Naive thymus-derived CD4-positive, alpha-beta T cell (primary cell): Measurements from ENCODE around the gene CLIC4. TPM values are rescaled to one million over a fixed set of nuclear protein-coding genes. Genes with fewer than 3 reads are reported as not detected.
"Not testable (repeated sequence)": the region's sequence is repeated elsewhere in the genome, so short reads cannot be mapped to it uniquely, and the experiment has no call there.

ENCODE experiments used
- ATAC-seq: fragments of 150-1000 bp; cut with Tn5 transposase; 2 replicates; pipeline ENCODE4 v1.10.0; 2021; ENCODE audit warnings: mild to moderate bottlenecking, moderate library complexity
- CTCF ChIA-PET: fragments of 350-600 bp; sonication (Branson Sonifier 250); formaldehyde crosslinking; loops from one replicate; lab custom pipeline; 2021; ENCODE audit warnings: antibody characterized with exemption; lab: Charles Lee
- POLR2A ChIA-PET: fragments of 350-600 bp; sonication (Branson Sonifier 250); formaldehyde crosslinking; loops from one replicate; lab custom pipeline; 2021; ENCODE audit warnings: antibody characterized with exemption, inconsistent platforms; lab: Charles Lee
- DNase-seq, 9 donors: peaks; one replicate each; pipeline versions ENCODE4 v3.0.0 to v3.0.0-alpha.2; 2020 to 2022; ENCODE audit warnings: mixed read lengths in 1 of 9
- H3K27ac ChIP-seq: one replicate; pipeline ENCODE4 v1.7.0; 2013; ENCODE audit warnings: mild to moderate bottlenecking, low read depth, low read length, moderate library complexity
- H3K27me3 ChIP-seq, 2 donors: one replicate each; pipeline ENCODE4 v1.7.0; 2013; ENCODE audit warnings: low read length in 2 of 2, mild to moderate bottlenecking in 2 of 2, moderate library complexity in 2 of 2; ENCODE audit not compliant: control insufficient read depth in 2 of 2, insufficient read depth in 2 of 2
- H3K36me3 ChIP-seq, 3 experiments: 1 replicate in 2 of 3; 2 replicates in 1 of 3; pipeline ENCODE4 v1.7.0; 2013; ENCODE audit warnings: low read length in 3 of 3, mild to moderate bottlenecking in 3 of 3, moderate library complexity in 1 of 3; ENCODE audit not compliant: insufficient read depth in 3 of 3, control insufficient read depth in 2 of 3
- H3K4me1 ChIP-seq, 2 donors: one replicate each; pipeline ENCODE4 v1.7.0; 2013; ENCODE audit warnings: low read length in 2 of 2, mild to moderate bottlenecking in 2 of 2, moderate library complexity in 1 of 2; ENCODE audit not compliant: control insufficient read depth in 2 of 2, insufficient read depth in 2 of 2
- H3K4me3 ChIP-seq: 2 replicates; pipeline ENCODE4 v1.7.0; 2013; ENCODE audit warnings: mild to moderate bottlenecking, low read length
- H3K9me3 ChIP-seq, 3 experiments: 1 replicate in 2 of 3; 2 replicates in 1 of 3; pipeline ENCODE4 v1.7.0; 2013; ENCODE audit warnings: low read length in 3 of 3; ENCODE audit not compliant: control insufficient read depth in 2 of 3
- H3K27ac Mint-ChIP-seq, 9 donors: one replicate each; pipeline ENCODE4 v1.8.0; 2020 to 2022; ENCODE audit warnings: mixed read lengths in 9 of 9, mild to moderate bottlenecking in 8 of 9, moderate library complexity in 5 of 9, inconsistent platforms in 2 of 9
- H3K27me3 Mint-ChIP-seq, 5 donors: one replicate each; pipeline ENCODE4 v1.8.0; 2021 to 2022; ENCODE audit warnings: mixed read lengths in 5 of 5, mild to moderate bottlenecking in 1 of 5
- H3K36me3 Mint-ChIP-seq, 5 donors: one replicate each; pipeline ENCODE4 v1.8.0; 2020 to 2022; ENCODE audit warnings: mixed read lengths in 5 of 5, mild to moderate bottlenecking in 3 of 5, inconsistent platforms in 1 of 5
- H3K4me1 Mint-ChIP-seq, 7 donors: one replicate each; pipeline ENCODE4 v1.8.0; 2020 to 2022; ENCODE audit warnings: mixed read lengths in 7 of 7, mild to moderate bottlenecking in 3 of 7, inconsistent platforms in 1 of 7
- H3K4me3 Mint-ChIP-seq, 10 donors: one replicate each; pipeline ENCODE4 v1.8.0; 2020 to 2022; ENCODE audit warnings: mild to moderate bottlenecking in 10 of 10, mixed read lengths in 10 of 10, moderate library complexity in 6 of 10, inconsistent platforms in 2 of 10
- H3K9me3 Mint-ChIP-seq, 11 donors: one replicate each; pipeline ENCODE4 v1.8.0; 2020 to 2022; ENCODE audit warnings: mixed read lengths in 11 of 11, mild to moderate bottlenecking in 4 of 11, inconsistent platforms in 1 of 11, moderate library complexity in 1 of 11
- intact Hi-C, 2 donors: fragments of 100-400 bp; cut with micrococcal nuclease; formaldehyde crosslinking; loops; one replicate each; pipeline ENCODE4 v1.15.1; 2023
- polyA plus RNA-seq, 2 donors: library from polyadenylated mRNA; unstranded; fragments of 300-500 nt; fragmentation: Illumina TruSeq; gene quantifications; one replicate each; pipeline ENCODE4 v1.2.3, GENCODE V29; 2021
- total RNA-seq, 6 experiments: library from RNA in 5 of 6; stranded (reverse) in 5 of 6; gene quantifications; 1 replicate in 5 of 6; 2 replicates in 1 of 6; pipeline ENCODE4 v1.2.3 and lab custom pipeline; 2021 to 2026

CLIC4 gene
- total and polyA plus RNA-seq, 7 experiments from 2014 or later: 0.54 to 16.8 (median 1.7) TPM

- ChIA-PET POLR2A (no interaction called here), CTCF (interaction anchor here (0.8 to 1.1 kb wide), 2 partner anchors 131 to 148 kb away, joined by 3 to 4 read pairs; no protein-coding TSS in a partner anchor)
- intact Hi-C loops: no loop called here
- Mint-ChIP-seq H3K36me3 (no peaks in the 10 kb centered on the region), H3K27me3 (peaks cover 0 to 4% (median 0%) of the 10 kb centered on the region in 5 donors), H3K9me3 (peaks cover 0 to 1% (median 0%) of the 10 kb centered on the region in 11 donors), H3K4me1 (peaks cover 0 to 17% (median 2%) of the 10 kb centered on the region in 7 donors), H3K27ac (no peak overlapping the region), H3K4me3 (no peak overlapping the region)
- Histone ChIP-seq H3K36me3 (no peaks in the 10 kb centered on the region), H3K27me3 (no peaks in the 10 kb centered on the region), H3K9me3 (no peaks in the 10 kb centered on the region), H3K4me3 (no peak overlapping the region), H3K27ac (no peak overlapping the region), H3K4me1 (no peaks in the 10 kb centered on the region)
- DNase-seq (no peak), ATAC-seq (no peak)
Measured at GRCh38 chr1:24699628-24700027, 45.6 kb upstream of the CLIC4 start.

DNA sequence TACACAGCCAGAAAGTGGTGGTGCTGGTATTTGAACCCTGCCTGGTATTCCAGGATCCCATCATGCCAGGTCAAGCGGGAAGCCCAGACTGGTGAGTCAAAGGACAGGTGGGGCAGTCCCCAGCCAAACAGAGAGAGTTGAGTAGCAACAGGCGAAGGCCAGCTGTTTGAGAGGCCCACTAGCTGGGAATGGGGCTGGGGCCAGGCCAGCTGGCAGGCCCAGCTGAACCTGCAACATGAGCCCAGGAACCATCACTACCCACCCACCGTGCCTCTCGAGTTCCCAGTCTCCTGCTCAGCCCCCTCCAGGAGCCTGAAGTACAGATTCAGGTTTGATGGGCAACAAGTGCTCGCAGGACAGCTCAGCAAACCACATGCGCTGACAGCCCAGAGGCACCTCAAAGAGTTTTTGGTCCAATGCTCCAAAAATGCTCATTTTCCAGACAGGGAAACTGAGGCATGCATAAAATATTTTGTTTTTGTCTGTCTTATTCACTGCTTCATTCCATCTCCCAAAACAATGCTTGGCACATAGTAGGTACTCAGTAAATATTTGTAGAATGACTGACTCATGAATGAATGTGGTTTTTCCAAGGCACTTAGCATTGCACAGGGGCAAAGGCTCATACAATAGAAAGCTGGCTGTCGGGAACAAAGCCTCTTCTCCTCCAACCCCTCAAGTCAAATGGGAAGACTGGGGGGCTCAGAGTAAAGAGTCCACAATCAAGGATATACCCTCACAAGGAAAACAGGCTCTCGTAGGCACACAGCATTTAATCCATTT, 42.5 kb upstream of the CLIC4 start:
- Histone ChIP-seq H3K4me1 (no peaks in the 10 kb centered on the region), H3K27ac (no peak overlapping the region), H3K27me3 (no peaks in the 10 kb centered on the region), H3K9me3 (no peaks in the 10 kb centered on the region), H3K36me3 (no peaks in the 10 kb centered on the region), H3K4me3 (no peak overlapping the region)
- ATAC-seq: no peak
- Mint-ChIP-seq H3K27ac (no peak overlapping the region), H3K27me3 (no peaks in the 10 kb centered on the region), H3K36me3 (no peaks in the 10 kb centered on the region), H3K4me1 (peaks cover 7 to 16% (median 10%) of the 10 kb centered on the region in 7 donors), H3K9me3 (peaks cover 0 to 1% (median 0%) of the 10 kb centered on the region in 11 donors), H3K4me3 (no peak overlapping the region)
- CTCF ChIA-PET: interaction anchor here (2.0 kb wide), 1 partner anchor 14 kb away, joined by 4 read pairs; no protein-coding TSS in a partner anchor
- intact Hi-C loops: no loop called here
- POLR2A ChIA-PET: no interaction called here
- DNase-seq: no peak

- Mint-ChIP-seq H3K9me3 (peaks cover 0 to 1% (median 0%) of the 10 kb centered on the region in 11 donors), H3K36me3 (peaks cover 0 to under 1% (median 0%) of the 10 kb centered on the region in 5 donors), H3K27me3 (no peaks in the 10 kb centered on the region), H3K27ac (peak overlapping the region in 2 of 9 donors; percentile 12 to 55), H3K4me3 (peak overlapping the region in 4 of 10 donors; percentile 48 to 54 (median 51)), H3K4me1 (peaks cover 7 to 24% (median 10%) of the 10 kb centered on the region in 7 donors)
- DNase-seq: no peak
- no peaks in the 10 kb centered on the region for H3K36me3 ChIP-seq
- H3K4me3 ChIP-seq: no peak overlapping the region
- no peaks in the 10 kb centered on the region for H3K4me1 ChIP-seq
- no peak for ATAC-seq
- ChIA-PET CTCF (no interaction called here), POLR2A (no interaction called here)
- H3K27ac ChIP-seq: no peak overlapping the region
- no peaks in the 10 kb centered on the region for H3K9me3 ChIP-seq
- H3K27me3 ChIP-seq: no peaks in the 10 kb centered on the region
- intact Hi-C loops: loop anchor here in 1 of 2 donors (5.0 kb wide), 1 partner anchor 43 kb away; the partner anchor contains the start of gene CLIC4
Measured at GRCh38 chr1:24704411-24705259, 40.6 kb upstream of the CLIC4 start.

GRCh38 chr1:24705260-24706073, 39.8 kb upstream of the CLIC4 start:
- H3K27ac Mint-ChIP-seq: peak overlapping the region in 5 of 9 donors; percentile 46 to 60 (median 49)
- DNase-seq: peak in 6 of 9 donors; percentile 7 to 39 (median 22)
- H3K4me1 ChIP-seq: no peaks in the 10 kb centered on the region
- ChIA-PET POLR2A (interaction anchor here (0.5 to 0.6 kb wide), 2 partner anchors 112 to 1491 kb away, joined by 4 to 5 read pairs; no protein-coding TSS in a partner anchor), CTCF (interaction anchor here (0.6 to 1.1 kb wide), 2 partner anchors 14 to 127 kb away, joined by 3 to 4 read pairs; no protein-coding TSS in a partner anchor)
- intact Hi-C loops: loop anchor here in 1 of 2 donors (5.0 kb wide), 1 partner anchor 42 kb away; the partner anchor contains the start of gene CLIC4
- peaks cover 0 to 2% (median 0%) of the 10 kb centered on the region in 5 donors for H3K36me3 Mint-ChIP-seq
- H3K27ac ChIP-seq: no peak overlapping the region
- ATAC-seq: peak; percentile 92
- H3K27me3 ChIP-seq: no peaks in the 10 kb centered on the region
- H3K36me3 ChIP-seq: no peaks in the 10 kb centered on the region
- peaks cover 7 to 32% (median 12%) of the 10 kb centered on the region in 7 donors for H3K4me1 Mint-ChIP-seq
- H3K9me3 ChIP-seq: no peaks in the 10 kb centered on the region
- H3K4me3 ChIP-seq: no peak overlapping the region
- H3K9me3 Mint-ChIP-seq: peaks cover 0 to 2% (median 0%) of the 10 kb centered on the region in 11 donors
- no peaks in the 10 kb centered on the region for H3K27me3 Mint-ChIP-seq
- peak overlapping the region in 8 of 10 donors; percentile 46 to 69 (median 54) for H3K4me3 Mint-ChIP-seq

GRCh38 chr1:24706074-24706389, 39.2 kb upstream of the CLIC4 start:
- H3K27me3 Mint-ChIP-seq, H3K27ac ChIP-seq, H3K4me3 ChIP-seq, H3K36me3 Mint-ChIP-seq, H3K36me3 ChIP-seq, ATAC-seq, H3K27me3 ChIP-seq, H3K4me3 Mint-ChIP-seq, H3K9me3 Mint-ChIP-seq, DNase-seq, H3K9me3 ChIP-seq, H3K4me1 ChIP-seq: not testable (repeated sequence)
- intact Hi-C loops: loop anchor here in 1 of 2 donors (5.0 kb wide), 1 partner anchor 41 kb away; the partner anchor contains the start of gene CLIC4
- H3K4me1 Mint-ChIP-seq: peaks cover 7 to 32% (median 12%) of the 10 kb centered on the region in 7 donors
- ChIA-PET POLR2A (interaction anchor here (0.5 kb wide), 1 partner anchor 1490 kb away, joined by 4 read pairs; no protein-coding TSS in a partner anchor), CTCF (interaction anchor here (0.6 to 1.1 kb wide), 2 partner anchors 14 to 126 kb away, joined by 3 to 4 read pairs; no protein-coding TSS in a partner anchor)
- H3K27ac Mint-ChIP-seq: peak overlapping the region in 3 of 9 donors; percentile 46 to 48 (median 47)
